ENCODE data around the gene FXYD5. TPM values are rescaled to one million over a fixed set of nuclear protein-coding genes. Genes with fewer than 3 reads are reported as not detected.

FXYD5 gene
- total RNA-seq, 4 donors from 2014 or later = 6.0 to 67.7 (median 22.2) TPM

- Histone ChIP-seq H3K27ac (peak overlapping the region in 1 of 4 donors; percentile 38), H3K9me3 (no peaks in the 10 kb centered on the region), H3K4me3 (no peak overlapping the region), H3K27me3 (no peaks in the 10 kb centered on the region), H3K36me3 (no peaks in the 10 kb centered on the region), H3K4me1 (peaks cover 2 to 26% (median 16%) of the 10 kb centered on the region in 4 donors)
- TF ChIP-seq CTCF (IDR thresholded peaks at IDR 0.05) (peak; percentile 22 to 44 (median 34)), POLR2A (IDR thresholded peaks at IDR 0.05) (no peak)
- peak in 2 of 3 donors; percentile 70 to 80 for DNase-seq
Observed at GRCh38 chr19:35216833-35217648, 62.5 kb downstream of the FXYD5 start.

GRCh38 chr19:35217649-35217990, 63.1 kb downstream of the FXYD5 start:
- DNase-seq = no peak
- no peak for TF ChIP-seq CTCF (IDR thresholded peaks at IDR 0.05)
- no peak for TF ChIP-seq POLR2A (IDR thresholded peaks at IDR 0.05)
- H3K4me3 ChIP-seq = no peak overlapping the region
- no peak overlapping the region for H3K27ac ChIP-seq
- H3K4me1 ChIP-seq = peaks cover 0 to 22% (median 14%) of the 10 kb centered on the region in 4 donors
- no peaks in the 10 kb centered on the region for H3K36me3 ChIP-seq
- no peaks in the 10 kb centered on the region for H3K27me3 ChIP-seq
- H3K9me3 ChIP-seq = no peaks in the 10 kb centered on the region

- H3K9me3 ChIP-seq = no peaks in the 10 kb centered on the region
- TF ChIP-seq CTCF (IDR thresholded peaks at IDR 0.05) = no peak
- no peak for TF ChIP-seq POLR2A (IDR thresholded peaks at IDR 0.05)
- no peak for DNase-seq
- H3K27ac ChIP-seq = no peak overlapping the region
- H3K27me3 ChIP-seq = no peaks in the 10 kb centered on the region
- no peak overlapping the region for H3K4me3 ChIP-seq
- peaks cover 0 to 9% (median 4%) of the 10 kb centered on the region in 4 donors for H3K4me1 ChIP-seq
- H3K36me3 ChIP-seq = no peaks in the 10 kb centered on the region
Observed at GRCh38 chr19:35219008-35219407, 64.5 kb downstream of the FXYD5 start.

Small RNA genes within 50 kb of the gene (small RNA-seq; reads per million reads assigned to genes)
- gene AC020907.2 = 0 reads per million in 2 donors

Other genes starting within 250 kb of the FXYD5 start
- 1 to 10 TPM; 1.6 to 9.9 (median 2.1) TPM for gene ZNF30, start 227.8 kb upstream of the FXYD5 start, total RNA-seq
- gene ZNF792, start 190.5 kb upstream of the FXYD5 start, total RNA-seq = 10 to 100 TPM in 1 of 4 donors, 1 to 10 TPM in 3; 7.0 to 15.7 (median 7.4) TPM
- gene GRAMD1A, start 154.4 kb upstream of the FXYD5 start, total RNA-seq = 100 to 1,000 TPM in 1 of 4 donors, 10 to 100 TPM in 2, 1 to 10 TPM in 1; 6.0 to 135 (median 61.6) TPM
- 1 to 10 TPM; 2.8 to 9.1 (median 5.1) TPM for gene SCN1B, start 124.3 kb upstream of the FXYD5 start, total RNA-seq
- 1 to 10 TPM in 1 of 4 donors, under 1 TPM in 1, not detected in 2; 0.67 to 1.4 TPM for gene HPN, start 113.0 kb upstream of the FXYD5 start, total RNA-seq
- gene FXYD3, start 38.9 kb upstream of the FXYD5 start, total RNA-seq = 1,000 to 10,000 TPM in 3 of 4 donors, 10 to 100 TPM in 1; 33.0 to 1,418 (median 1,063) TPM
- gene LGI4, start 19.7 kb upstream of the FXYD5 start, total RNA-seq = 10 to 100 TPM in 2 of 4 donors, 1 to 10 TPM in 2; 6.1 to 37.3 (median 14.4) TPM
- gene FXYD1, start 15.9 kb upstream of the FXYD5 start, total RNA-seq = 10 to 100 TPM in 2 of 4 donors, not detected in 2; 12.3 to 12.7 TPM
- gene FXYD7, start 11.5 kb upstream of the FXYD5 start, total RNA-seq = not detected
- not detected for gene FAM187B, start 74.0 kb downstream of the FXYD5 start, total RNA-seq
- gene LSR, start 94.3 kb downstream of the FXYD5 start, total RNA-seq = 100 to 1,000 TPM in 3 of 4 donors, 10 to 100 TPM in 1; 28.9 to 214 (median 188) TPM
- gene USF2, start 114.2 kb downstream of the FXYD5 start, total RNA-seq = 100 to 1,000 TPM; 112 to 201 (median 142) TPM
- gene HAMP, start 127.8 kb downstream of the FXYD5 start, total RNA-seq = not detected
- gene MAG, start 137.4 kb downstream of the FXYD5 start, total RNA-seq = 1 to 10 TPM in 1 of 4 donors, not detected in 3; 3.8 TPM
- gene CD22, start 174.5 kb downstream of the FXYD5 start, total RNA-seq = 100 to 1,000 TPM in 1 of 4 donors, 10 to 100 TPM in 2, not detected in 1; 10.9 to 207 (median 15.7) TPM
- gene FFAR1, start 193.2 kb downstream of the FXYD5 start, total RNA-seq = 1 to 10 TPM in 1 of 4 donors, under 1 TPM in 1, not detected in 2; 0.66 to 1.6 TPM
- 1 to 10 TPM in 1 of 4 donors, not detected in 3; 1.1 TPM for gene FFAR3, start 203.7 kb downstream of the FXYD5 start, total RNA-seq
- under 1 TPM in 1 of 4 donors, not detected in 3; 0.70 TPM for gene GPR42, start 216.3 kb downstream of the FXYD5 start, total RNA-seq

All from Peyer's patch (tissue), 4 donors.